NCI-H2171 treated with DMSO at 0.1 percent for 48 hours (cell line): ENCODE results near the gene NRROS.

Experiments used
- DNase-seq: peaks from one replicate; lab custom pipeline; 2025; lab: John Stamatoyannopoulos, UW

NRROS gene

DNA sequence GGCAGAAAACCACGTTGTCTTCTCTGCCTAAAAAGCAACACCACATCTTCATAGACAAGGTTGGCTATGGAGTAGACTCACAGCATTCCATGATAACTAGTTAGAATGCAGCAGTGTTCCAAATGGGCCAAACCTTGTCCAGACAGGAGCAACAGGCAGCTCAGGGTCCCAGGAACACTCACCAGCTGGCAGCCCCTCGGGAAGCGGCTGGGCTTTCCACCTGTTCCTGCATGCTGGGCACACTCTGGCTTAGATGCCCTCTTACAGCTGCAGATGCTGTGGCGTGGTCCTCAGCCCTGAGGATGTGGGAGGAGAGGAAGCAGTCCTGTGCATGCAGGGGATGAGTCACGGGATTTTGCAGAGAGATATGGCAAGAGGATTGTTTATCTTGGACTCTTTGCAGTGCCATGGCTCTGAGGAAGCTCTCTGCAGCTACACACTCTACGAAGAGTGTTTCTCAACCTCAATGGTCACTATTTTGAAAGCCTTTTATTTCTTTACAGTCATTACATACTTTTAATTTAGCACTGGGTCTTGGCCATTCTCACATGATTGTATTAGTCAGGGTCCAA is 11.3 kb downstream of the NRROS start:
- no peak for DNase-seq

DNA sequence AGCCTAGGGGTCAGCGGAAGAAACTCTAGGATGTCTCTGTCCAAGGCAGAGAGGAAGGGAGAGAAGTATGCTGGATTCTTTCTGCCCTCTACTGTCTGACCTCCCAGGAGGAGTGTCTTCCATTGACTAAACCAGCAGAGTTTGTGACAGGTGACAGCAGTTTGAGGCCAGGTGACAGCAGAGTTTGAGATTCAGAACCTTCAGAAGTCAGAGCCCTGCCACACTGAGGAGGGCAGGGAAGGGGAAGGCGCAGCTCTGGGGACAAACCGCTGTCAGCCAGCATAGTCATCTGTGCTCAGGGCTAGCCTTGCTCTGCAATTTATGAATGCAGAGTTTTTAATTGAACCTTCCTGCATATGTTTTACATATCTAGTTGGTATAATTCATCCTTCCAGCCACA is 12.3 kb downstream of the NRROS start:
- DNase-seq = no peak

DNA sequence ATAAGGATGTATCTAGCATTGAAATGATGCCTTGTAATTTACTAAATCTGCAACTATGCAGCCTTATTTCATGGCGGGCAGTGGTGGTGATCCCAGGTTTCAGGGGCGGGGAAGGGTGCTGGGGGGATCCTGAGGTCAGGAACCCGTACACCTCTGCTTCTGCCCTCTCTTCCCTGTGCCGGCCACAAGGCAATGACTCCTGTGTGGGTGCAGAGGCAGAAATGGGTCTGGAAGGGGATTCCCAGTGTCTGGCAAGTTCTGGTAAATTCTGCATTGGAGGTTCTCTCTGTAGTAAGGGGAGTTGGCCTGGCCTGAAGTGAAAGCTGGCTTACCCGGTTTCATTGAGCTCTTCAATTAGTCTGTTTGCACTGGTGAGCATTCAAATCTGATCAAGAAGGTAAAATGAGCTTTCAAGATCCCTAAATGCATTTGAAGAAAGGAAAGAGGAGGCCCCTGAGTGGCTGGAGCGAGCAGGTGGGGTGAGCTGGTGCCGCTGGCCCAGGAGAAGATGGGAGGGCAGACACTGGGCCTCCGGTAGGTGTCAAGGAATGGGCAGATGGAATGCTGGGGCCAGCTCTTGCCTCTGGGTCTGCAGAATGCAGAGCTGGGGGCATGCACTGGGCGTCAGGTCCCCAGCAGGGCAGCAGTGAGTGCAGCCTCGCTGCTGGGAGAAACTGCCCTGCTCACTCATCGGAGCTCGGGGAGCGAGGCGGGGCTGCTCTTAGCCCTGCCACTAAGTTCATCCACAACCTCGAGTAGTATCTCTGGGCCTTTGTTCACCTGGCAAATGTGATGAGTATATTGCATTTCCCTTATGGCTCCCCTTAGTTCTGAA is 13.7 kb downstream of the NRROS start:
- DNase-seq = no peak

DNA sequence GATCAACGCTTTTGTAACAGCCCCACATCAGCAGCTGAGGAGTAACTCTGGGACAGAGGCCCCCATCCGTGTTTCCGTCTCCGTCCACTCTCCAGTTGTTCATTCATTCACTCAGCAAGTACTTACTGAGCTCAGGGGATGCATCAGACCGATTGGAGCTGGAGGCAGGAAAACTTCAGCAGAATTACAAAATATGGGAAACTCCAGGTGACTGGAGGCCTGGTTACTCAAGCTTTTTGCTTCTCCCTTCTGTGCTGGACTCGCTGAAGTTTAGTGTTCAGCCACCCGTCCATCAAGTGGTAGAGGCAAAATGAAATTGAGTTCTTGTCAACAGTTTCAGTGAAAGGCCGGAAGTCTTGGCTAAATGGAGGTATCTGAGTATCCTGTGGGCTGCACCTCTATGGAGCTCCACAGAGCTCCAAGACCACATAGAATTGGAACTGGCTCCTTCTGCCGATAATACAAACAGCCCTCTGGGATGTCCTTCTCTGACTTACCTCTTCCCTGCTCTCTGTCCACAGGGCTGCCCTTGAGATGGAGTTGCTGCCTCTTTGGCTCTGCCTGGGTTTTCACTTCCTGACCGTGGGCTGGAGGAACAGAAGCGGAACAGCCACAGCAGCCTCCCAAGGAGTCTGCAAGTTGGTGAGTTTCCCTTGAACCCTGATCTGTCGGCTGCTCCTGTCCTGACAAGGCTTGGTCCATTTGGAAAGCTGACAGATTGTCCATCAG is 14.7 kb downstream of the NRROS start:
- no peak for DNase-seq

DNA sequence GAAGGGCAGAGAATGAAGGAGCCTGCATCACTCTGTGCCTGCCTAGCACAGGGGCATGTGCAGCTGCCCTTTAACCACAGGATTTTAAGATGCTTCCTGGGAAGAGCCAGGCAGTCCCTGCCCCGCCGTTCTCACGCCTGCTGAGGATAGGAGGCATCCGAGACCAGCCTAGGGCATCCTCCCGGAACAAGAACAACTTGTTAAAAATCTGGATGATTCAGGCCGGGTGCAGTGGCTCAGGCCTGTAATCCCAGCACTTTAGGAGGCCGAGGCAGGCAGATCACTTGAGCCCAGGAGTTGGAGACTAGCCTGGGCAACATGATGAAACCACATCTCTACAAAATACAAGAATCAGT is 15.2 kb downstream of the NRROS start:
- no peak for DNase-seq

DNA sequence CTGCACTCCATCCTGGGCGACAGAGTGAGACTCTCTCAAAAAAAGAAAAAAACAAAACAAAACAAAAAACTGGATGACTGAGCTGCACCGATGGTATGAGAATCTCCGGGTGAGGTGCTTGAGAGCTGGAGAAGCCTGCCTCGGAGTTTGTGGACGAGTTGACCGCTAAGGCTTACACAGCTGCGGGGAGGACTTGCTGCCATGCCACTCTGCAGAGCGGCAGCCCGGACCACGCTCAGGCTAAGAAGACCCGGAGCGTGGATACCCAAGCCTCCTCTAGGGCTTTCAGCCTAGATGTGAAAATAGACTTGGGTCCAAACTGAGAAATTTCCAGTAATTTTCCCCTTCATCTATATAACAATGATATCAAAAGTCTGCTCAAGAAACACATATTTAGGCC is 16.0 kb downstream of the NRROS start:
- DNase-seq = no peak

DNA sequence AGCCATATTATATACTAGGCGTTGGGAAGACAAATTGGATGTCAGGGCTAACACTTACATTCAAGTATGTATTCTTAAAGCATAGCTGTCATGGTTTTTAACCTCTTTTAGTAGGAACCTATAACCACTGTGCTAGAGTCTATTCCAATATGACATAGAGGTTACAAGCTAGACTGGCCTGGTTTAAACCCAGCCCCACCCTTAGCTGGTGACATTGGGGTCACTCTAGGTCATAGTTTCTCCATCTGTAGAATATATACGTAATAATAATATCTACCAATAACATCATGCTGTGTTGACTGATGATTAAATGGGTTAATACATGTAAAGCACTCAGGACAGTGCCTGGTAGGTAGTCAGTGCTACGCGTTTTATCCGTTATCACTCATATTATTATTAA is 16.7 kb downstream of the NRROS start:
- DNase-seq = no peak

DNA sequence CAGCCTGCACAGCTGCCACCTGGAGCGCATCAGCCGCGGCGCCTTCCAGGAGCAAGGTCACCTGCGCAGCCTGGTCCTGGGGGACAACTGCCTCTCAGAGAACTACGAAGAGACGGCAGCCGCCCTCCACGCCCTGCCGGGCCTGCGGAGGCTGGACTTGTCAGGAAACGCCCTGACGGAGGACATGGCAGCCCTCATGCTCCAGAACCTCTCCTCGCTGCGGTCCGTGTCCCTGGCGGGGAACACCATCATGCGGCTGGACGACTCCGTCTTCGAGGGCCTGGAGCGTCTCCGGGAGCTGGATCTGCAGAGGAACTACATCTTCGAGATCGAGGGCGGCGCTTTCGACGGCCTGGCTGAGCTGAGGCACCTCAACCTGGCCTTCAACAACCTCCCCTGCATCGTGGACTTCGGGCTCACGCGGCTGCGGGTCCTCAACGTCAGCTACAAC is 20.4 kb downstream of the NRROS start:
- no peak for DNase-seq

DNA sequence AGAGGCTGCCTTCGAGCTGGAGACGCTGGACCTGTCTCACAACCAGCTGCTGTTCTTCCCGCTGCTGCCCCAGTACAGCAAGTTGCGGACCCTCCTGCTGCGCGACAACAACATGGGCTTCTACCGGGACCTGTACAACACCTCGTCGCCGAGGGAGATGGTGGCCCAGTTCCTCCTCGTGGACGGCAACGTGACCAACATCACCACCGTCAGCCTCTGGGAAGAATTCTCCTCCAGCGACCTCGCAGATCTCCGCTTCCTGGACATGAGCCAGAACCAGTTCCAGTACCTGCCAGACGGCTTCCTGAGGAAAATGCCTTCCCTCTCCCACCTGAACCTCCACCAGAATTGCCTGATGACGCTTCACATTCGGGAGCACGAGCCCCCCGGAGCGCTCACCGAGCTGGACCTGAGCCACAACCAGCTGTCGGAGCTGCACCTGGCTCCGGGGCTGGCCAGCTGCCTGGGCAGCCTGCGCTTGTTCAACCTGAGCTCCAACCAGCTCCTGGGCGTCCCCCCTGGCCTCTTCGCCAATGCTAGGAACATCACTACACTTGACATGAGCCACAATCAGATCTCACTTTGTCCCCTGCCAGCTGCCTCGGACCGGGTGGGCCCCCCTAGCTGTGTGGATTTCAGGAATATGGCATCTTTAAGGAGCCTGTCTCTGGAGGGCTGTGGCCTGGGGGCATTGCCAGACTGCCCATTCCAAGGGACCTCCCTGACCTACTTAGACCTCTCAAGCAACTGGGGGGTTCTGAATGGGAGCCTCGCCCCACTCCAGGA is 21.1 kb downstream of the NRROS start:
- peak; percentile 25 for DNase-seq

DNA sequence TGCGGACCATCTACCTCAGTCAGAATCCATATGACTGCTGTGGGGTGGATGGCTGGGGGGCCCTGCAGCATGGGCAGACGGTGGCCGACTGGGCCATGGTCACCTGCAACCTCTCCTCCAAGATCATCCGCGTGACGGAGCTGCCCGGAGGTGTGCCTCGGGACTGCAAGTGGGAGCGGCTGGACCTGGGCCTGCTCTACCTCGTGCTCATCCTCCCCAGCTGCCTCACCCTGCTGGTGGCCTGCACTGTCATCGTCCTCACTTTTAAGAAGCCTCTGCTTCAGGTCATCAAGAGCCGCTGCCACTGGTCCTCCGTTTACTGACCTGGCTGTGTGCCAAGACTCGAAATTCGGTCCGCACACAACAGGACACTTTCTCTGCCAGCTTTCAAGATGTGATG is 21.9 kb downstream of the NRROS start:
- DNase-seq = no peak

DNA sequence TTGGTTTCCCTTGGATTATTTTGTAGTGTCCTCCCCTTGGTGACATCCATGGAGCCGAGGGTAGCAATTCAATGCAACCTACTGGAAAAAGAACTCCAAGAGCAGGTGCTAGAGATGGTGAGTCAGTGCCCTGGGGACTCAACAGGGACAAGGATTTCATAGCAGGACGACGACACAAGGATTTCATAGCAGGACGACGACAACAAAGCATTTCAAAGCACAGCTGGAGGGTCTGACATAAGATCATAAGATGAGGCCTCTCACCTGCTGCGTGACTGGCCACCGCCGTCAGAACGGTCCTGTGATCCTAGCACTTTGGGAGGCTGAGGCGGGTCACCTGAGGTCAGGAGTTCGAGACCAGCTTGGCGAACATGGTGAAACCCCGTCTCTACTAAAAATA is 22.5 kb downstream of the NRROS start:
- DNase-seq = peak; percentile 44

DNA sequence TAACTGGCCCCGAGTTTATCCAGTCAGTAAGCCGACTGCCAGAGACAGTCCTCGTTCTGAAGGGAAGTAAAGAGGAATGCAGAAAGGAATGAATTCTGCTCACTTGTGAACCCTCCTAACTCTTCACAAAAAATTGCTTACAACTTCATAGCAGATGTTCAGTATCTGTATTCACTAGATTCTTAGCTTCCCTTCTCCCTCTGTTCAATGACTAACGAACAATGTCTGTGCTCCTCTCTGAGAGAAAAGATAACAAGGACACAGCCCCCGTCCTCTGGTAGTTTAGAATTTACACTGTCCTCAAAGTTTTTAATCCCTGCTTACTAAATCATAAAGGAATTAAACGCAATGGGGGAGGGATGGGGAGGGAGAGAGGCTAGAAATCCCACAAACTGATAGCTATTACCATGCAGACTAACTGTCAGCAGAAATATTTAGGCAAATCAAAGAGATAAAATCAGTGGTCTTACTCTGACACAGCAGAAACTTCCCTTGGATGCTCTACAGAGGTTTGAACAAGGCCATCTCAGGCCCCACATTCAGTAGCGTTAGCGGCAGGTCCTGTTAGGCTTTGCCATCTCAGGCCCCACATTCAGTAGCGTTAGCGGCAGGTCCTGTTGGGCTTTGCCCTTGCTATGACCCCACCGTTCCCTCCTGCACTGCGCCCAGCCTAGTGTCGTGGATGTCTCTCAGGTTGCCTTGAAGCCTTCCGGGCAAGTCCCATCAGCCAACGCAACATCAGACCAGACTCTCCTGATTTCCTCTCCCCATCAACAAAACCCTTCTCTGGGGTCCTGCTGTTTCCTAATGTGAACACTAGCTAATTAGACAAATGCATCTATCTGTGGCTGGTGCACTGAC is 23.4 kb downstream of the NRROS start:
- DNase-seq = no peak

DNA sequence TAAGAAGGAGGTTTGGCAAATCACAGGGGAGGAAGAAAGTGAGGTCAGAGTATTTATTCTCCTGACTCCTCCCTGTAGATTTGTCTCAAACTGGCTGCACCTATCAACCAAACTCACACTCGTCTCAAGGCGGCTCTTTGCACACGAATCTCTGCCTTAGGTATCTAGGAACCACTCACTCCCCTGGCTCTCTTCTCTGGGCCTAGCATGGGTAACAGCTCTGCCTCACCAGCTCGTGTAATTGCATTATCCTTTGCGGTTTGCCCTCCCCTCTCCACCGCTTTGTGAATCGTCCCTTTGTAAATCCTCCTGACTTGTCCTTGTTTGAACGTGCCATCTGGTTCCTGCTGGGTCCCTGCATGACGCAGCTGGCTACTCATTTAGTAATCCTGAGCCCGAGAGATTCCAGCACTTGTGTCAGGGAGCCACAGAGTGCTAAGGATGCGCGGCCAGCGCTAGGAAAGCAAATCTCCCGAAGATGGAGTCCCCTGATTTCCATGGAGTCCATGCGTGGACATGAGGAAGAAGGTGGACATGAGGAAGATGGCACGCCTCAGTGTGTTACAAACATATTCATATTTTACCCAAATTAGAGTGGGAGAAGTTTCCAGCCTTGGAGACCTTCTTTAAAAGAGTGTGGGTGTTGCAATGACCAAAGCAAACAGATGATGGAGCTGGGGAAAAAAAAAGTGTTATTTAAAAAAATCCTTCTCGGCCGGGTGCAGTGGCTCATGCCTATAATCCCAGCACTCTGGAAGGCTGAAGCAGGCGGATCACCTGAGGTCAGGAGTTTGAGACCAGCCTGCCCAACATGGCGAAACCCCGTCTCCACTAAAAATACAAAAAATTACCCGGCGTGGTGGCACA is 26.7 kb downstream of the NRROS start:
- peak; percentile 96 for DNase-seq

DNA sequence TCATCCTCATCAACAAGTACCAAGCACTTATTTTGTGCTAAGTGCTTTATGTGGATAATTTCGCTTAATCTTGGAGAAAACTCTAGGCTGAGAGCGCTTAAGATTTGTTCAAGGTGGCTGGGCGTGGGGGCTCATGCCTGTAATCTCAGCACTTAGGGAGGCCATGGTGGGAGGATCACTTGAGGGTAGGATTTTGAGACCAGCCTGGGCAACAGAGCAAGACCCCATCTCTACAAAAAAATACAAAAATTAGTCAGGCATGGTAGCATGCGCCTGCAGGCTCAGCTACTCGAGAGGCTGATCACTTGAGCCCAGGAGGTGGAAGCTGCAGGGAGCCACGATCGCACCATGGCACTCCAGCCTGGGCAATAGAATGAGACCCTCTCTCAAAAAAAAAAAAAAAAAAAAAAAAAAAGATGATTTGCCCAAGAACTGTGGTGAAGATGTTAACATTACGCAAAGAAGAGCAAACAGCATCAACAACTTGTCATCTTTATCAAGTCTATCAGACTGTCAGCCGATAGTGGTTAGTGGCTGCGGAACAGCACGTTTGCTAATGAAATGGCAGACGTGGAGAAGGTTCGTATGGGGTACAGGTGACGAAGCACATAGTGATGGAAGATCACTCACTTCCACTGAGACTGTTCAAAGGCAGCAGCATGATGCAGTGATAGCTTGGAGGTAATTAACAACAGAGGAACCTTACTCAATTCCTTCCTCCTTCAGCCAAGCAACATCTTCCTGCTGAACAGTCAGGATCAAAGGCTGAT is 27.7 kb downstream of the NRROS start:
- DNase-seq = no peak

DNA sequence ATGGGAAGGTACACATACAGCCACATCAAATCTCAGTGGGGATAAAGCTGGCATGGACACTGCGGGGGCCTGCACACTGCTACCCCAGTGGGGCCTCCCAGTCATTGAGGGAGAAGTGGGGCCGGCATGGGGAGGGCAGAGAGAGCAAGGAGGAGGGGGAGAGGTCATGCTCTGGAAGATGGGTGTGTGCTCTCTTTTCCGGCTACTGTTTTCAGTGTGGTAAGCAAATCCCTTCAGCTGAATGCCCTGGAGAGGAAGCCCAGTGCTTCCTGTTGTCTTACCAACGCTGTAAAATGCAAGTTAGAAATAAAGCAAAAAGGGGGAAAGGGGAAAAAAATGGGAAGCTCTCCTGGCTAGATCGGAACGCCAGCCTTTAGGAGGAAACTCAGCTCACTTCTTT is 30.8 kb downstream of the NRROS start:
- no peak for DNase-seq

DNA sequence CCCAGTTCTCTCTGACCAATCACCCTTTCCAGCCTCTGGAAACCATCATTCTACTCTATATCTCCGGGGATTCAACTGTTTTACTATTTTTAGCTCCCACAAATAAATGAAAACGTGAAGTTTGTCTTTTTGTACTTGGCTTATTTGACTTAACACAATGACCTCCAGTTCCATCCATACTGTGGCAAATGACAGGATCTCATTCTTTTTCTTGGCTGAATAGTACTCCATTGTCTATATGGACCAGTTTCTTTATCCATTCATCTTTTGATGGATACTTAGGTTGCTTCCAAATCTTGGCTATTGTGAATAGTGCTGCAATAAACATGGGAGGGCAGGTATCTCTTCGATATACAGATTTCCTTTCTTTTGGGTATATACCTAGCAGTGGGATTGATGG is 34.1 kb downstream of the NRROS start:
- DNase-seq = no peak

DNA sequence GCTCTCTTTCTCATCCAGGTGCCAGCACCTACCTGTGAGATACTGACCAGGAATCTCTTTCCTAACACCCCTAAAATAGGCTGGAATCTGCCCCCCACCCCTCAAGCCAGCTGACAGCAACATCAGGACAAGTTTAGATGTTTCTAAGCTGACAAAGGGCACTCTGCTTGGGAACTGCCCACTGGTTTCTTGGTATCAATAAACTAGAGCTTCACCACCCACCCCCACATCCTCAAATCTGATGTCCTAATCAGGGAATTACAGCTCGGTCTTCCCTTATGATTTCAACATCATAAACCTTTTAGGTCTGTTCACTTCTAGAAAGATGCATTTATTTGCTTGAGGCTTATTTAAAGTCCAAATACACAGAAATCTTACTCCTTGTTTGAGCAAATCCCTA is 37.9 kb downstream of the NRROS start:
- DNase-seq = no peak

DNA sequence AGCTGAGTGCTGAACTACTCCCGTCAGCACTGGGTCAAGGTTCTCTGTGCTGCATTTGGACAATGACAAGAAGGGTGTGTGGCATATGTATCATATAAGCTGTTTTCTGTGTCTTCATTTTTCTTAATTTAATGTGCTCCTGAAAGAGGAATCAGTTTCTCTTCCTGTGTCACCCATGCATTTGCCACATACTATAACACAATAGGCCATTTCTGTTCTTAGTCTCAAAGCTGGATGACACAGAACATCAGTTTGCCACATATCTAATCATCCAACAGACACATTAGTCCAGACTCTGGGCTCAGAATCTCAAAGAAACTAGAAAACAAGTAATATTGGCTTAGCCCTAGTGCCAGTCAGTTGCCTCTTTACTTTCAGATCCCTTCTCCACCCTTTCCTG is 38.4 kb downstream of the NRROS start:
- no peak for DNase-seq

DNA sequence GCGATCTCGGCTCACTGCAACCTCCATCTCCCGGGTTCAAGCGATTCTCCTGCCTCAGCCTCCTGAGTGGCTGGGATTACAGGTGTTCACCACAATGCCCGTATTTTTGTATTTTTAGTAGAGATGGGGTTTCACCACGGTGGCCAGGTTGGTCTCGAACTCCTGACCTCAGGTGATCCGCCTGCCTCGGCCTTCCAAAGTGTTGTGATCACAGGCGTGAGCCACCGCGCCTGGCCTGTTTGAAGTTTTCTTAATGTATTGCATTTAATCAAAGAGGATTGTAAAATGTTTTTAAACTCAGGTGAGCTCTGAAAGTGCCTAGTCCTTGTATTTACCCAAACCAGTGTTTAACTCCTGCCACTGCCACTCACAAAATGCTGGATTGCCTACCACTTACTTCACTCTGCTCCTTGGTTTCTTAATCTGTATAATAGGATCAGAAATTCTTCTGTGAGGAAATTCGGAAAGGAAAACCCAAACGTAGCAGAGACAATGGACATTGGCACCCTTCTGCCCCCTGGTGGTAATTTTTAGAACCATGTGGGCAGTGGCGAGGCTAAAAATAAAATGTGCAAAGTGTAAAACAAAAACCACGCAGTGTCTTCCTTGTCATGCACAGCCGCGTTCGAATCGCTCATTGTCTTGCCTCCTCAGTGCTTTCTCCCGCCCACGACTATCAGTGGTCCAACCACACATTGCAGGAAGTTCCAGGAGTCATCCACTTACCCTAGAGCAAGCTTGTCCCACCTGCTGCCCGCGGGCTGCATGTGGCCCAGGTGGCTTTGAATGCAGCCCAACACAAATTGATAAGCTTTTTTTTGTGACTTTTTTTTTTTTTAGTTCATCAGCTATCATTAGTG is 45.3 kb downstream of the NRROS start:
- peak; percentile 43 for DNase-seq
